ENCODE results near the gene PLBD1.
A peak's percentile ranks its signal among the peaks of the same experiment; 100 is the strongest.

PLBD1 gene

GRCh38 chr12:14567351-14568162 lies at the start of gene PLBD1:
Gene PLBD1 (minus strand): TSS chr12:14567883. CDS start chr12:14567696, 187 bp downstream.
- no peak for DNase-seq

DNA sequence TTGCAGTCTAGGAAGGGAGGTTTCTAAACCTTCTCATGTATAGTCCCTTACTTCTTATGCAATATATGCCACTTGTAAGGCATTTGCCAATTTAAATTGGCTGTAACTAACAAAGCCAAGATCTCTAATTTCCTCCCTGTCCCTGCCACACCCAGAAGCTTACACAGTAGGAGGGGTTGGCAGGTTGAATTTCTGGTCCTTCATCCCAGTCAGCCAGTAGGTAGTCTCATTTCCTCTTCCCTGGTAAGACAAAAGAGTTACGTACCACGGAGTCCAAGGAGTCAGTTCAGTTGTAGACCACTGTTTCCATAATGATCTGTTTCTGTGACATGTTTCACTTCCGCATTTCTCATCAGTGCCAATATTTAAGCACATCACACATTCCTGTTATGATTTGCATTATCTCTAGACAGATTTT lies 47.0 kb upstream of the PLBD1 start:
- no peak for DNase-seq

- DNase-seq = no peak
Observed at GRCh38 chr12:14613718-14614117, 46.0 kb upstream of the PLBD1 start.

DNA sequence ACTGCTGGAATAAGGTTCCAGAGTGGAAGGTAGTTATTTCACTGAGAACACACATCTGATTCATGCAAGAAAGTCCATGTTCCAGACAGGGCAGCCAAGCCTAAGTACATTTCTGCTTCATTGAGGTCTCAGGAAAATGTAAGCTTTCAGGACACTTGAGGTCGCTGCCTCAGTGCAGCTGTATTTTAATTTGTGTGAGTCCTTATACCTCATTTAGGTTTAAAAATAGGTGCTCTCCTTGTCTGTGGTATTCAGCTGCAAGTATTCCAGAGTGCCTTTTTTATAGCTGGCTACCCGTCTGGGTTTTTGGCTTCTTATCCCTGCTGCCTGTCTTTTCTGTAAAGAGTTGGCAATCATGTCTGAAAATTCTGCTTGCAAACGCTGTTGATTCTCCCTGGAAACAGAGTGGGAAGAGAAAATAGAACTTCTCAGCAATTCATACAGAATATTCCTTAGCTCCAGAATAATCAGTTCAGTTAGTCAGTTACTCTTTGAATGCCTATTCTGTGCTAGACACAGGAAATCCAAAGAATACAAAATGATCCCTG lies 45.3 kb upstream of the PLBD1 start:
- peak; percentile 66 for DNase-seq

DNA sequence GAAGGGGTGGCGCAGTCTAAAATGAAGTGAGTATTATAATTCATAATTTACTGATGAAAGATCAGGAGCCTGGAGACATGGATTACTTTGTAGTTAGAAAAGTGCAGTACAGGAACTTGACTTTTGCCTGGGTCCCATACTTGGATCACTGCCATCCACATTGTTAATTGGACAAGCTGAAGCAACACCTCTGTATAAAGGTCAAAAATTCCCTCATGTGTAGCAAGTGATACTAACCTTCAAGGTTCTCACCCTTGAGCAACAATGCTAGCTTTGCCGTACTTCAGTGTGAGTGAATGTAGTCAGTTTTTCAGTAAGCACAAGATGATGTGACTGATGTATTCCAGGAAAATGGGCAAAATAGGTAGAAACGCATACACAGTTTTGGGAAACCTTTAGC lies 44.6 kb upstream of the PLBD1 start:
- no peak for DNase-seq

- DNase-seq = no peak
Observed at GRCh38 chr12:14611640-14612203, 44.0 kb upstream of the PLBD1 start.

- no peak for DNase-seq
Observed at GRCh38 chr12:14607568-14607967, 39.9 kb upstream of the PLBD1 start.

DNA sequence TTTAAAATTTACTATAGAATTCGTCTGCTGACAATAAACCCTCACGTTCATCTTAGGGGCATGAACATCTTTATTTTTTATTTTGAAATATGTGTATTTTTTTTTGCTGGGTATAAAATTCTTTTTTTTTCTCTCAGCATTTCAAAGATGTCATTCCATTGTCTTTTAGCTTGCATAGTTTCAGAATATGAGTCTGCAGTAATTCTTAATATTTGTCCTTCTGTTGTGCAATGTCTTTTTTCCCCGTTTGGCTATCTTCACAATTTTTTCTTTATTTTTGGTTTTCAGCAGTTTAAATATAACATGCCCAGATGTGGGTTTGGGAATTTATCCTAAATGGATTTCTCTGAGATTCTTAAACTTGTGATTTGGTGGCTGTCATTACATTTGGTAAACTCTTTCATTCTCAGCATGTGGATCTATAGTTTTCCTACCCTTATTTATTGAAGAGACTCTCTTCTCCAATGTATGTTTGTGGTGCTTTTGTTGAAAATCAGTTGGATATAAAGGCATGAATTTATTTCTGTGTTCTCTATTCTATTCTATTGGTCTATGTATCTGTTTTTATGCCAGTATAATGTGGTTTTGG lies 37.8 kb upstream of the PLBD1 start:
- no peak for DNase-seq

DNA sequence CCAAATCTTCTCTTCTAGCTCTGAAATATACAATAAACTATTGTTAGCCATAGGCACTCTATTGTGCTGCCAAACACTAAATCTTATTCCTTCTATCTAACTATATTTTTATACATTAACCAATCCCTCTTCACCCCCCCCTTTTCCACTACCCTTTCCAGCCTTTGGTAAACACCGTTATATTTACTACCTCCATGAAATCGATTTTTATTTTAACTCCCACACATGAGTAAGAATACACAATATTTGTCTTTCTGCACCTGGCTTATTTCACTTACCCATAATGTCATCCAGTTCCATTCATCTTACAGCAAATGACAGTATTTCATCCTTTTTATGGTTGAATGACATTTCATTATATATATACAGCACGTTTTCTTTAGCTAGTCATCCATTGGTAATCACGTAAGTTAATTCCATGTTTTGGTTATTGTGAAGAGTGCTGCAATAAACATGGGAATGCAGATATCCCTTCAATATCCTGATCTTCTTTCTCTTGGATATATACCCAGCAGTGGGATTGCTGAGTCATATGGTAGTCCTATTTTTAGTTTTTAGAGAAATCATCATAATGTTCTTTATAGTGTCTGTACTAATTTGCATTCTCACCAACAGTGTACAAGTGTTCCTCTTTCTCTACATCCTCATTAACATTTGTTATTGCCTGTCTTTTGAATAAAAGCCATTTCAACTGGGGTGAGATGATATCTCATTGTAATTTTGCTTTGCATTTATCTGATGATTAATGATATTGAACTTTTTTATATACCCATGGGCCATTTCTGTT lies 34.2 kb upstream of the PLBD1 start:
- no peak for DNase-seq

DNA sequence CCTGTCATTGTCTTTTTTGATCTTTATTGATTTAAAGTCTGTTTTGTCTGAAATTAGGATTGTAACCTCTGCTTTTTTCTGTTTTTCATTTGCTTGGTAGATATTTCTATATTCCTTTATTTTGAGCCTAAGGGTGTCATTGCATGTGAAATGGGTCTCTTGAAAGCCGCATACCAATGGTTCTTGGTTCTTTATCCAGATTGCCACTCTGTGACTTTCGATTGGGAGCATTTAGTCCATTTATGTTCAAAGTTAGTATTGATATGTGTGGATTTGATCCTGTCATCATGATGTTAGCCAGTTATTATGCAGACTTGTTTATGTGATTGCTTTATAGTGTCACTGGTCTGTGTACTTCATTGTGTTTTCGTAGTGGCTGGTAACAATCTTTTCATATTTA lies 29.8 kb upstream of the PLBD1 start:
- no peak for DNase-seq

DNA sequence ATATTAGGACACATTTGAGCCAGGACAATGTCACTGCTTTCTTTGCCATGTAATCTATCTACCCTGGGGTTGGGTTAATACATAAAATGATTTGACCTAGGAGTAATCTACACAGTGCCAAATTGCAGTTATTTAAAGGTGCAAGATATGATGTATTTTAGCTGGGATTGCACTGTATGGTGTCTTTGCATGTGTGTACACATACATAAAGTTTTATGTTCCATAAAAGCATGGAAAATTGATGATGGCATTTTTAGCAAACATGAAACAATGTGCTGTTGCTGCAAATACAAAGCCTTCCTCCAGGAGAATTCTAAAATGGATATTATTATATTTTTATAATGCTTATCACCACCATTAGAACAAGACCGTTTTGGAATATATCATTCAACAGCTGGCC lies 24.0 kb upstream of the PLBD1 start:
- DNase-seq = no peak

- no peak for DNase-seq
Observed at GRCh38 chr12:14589169-14590004, 21.7 kb upstream of the PLBD1 start.

DNA sequence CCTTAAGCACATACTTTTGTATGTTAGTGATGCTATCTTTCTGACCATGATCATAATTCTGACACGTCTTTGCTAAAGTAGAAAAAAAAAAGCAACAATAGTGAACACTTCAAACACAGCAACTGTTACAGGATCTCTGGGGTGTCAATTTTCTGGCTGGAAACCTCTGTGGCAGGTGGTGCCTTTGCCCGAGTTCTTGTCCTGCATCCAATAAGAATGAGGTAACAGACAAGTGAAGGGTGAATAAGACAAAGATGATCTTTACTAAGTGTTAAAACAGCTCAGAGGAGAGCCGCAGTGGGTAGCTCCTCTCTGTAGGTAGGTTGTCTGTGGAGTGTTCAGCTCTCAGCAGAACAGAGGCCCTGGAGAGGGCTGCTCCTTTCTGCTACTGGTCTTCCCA lies 20.9 kb upstream of the PLBD1 start:
- DNase-seq = no peak

- no peak for DNase-seq
Observed at GRCh38 chr12:14578646-14579045, 11.0 kb upstream of the PLBD1 start.

GRCh38 chr12:14577344-14577743 lies 9.7 kb upstream of the PLBD1 start:
- no peak for DNase-seq

DNA sequence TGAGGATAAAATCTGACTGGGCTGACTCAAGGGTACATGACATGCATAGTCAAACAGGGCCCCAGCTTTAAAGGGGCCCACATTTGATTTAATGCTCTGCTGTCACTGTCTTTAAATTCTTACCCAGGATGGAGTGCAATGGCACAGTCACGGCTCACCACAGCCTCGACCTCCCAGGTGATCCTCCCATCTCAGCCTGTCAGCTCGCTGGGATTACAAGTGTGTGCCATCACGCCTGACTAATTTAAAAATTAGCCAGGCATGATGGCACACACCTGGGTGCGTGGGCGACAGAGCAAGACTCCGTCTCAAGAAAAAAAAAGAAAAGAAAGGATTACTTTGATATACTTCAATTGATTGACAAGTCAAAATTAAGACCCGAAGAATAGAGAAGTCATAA lies 9.2 kb upstream of the PLBD1 start:
- DNase-seq = no peak

GRCh38 chr12:14575585-14575984 lies 7.9 kb upstream of the PLBD1 start:
- no peak for DNase-seq

GRCh38 chr12:14573118-14573517 lies 5.4 kb upstream of the PLBD1 start:
- no peak for DNase-seq

GRCh38 chr12:14572401-14572800 lies 4.7 kb upstream of the PLBD1 start:
- no peak for DNase-seq

- no peak for DNase-seq
Observed at GRCh38 chr12:14571779-14572178, 4.1 kb upstream of the PLBD1 start.

DNA sequence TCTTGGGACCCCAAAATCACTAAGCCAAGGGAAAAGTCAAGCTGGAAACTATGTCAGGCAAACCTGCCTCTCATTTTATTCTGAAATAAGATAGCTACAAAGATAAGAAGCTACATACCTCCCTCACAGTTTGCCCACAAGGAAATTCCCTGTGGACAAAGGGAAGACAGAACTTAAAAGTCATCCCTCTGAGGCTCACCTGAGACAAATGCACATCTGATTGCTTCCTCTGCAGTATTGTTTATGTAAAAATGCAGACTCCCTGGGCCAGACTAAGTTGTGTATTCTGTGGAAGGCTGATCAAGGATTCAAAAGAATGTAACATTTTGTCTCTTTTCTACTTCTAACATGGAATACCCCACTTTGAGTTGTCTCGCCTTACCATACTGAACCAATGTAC lies 2.5 kb upstream of the PLBD1 start:
- DNase-seq = no peak

DNA sequence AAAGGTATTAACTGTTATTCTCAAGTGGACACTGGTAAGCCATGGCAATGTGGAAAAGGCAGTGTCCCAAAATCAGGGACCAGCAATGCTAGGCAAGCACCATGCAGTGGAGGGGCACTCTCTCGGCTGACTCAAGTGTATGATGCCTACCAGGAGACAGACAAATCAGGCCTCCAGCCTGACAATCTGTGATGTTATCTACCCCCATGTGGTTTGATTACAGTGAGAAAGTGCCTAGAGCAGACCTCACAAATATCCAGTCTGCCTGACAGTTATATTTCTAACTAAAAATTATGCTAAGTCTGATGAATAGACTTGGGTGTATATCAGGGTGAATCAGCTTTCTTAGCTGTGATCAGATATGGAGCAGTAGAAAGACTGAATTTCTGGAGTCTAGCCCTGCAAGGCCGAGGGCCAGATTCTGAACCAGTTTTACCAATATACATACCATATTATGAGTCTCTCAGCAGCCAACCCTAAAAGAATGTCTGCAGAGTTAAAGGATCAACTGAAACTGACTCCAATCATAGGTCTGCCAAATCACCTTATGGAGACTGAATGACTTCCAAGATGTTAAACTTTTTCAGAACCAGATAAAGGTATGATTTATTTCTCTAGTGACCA lies 3.2 kb downstream of the PLBD1 start:
- no peak for DNase-seq

All from NCI-H187 treated with DMSO at 0.1 percent for 48 hours (cell line).